Panc1 (cell line): ENCODE measurements around the gene C14orf93. TPM values are rescaled to one million over a fixed set of nuclear protein-coding genes. Genes with fewer than 3 reads are reported as not detected.

Experiments used
- ATAC-seq: fragments of 200-7000 bp; cut with Tn5 transposase; 2 replicates; pipeline ENCODE4 v1.9.1; 2020; ENCODE audit warnings: mild to moderate bottlenecking, moderate library complexity
- BruUV-seq: library from RNA; stranded (reverse); fragments of 400-500 nt; replicated peaks from 2 replicates; lab custom pipeline; 2021; lab: Mats Ljungman, UMichigan
- CTCF ChIA-PET: fragments of 300-600 bp; sonication (Branson Sonifier 250); formaldehyde crosslinking; loops from one replicate; lab custom pipeline; 2022; ENCODE audit warnings: antibody characterized with exemption; lab: Charles Lee
- POLR2A ChIA-PET: fragments of 300-600 bp; sonication (Branson Sonifier 250); formaldehyde crosslinking; loops from one replicate; lab custom pipeline; 2022; ENCODE audit warnings: antibody characterized with exemption; lab: Charles Lee
- DNase-seq: peaks from one replicate; pipeline ENCODE4 v3.0.0-alpha.2; 2010; ENCODE audit warnings: low read depth, low spot score
- H3K27ac ChIP-seq: 2 replicates; pipeline ENCODE4 v1.5.1; 2011; ENCODE audit warnings: mild to moderate bottlenecking, low read length, inconsistent platforms
- H3K27me3 ChIP-seq: fragments of 200-500 bp; sonication (Bioruptor generic); 2 replicates; pipeline ENCODE4 v1.6.0; 2014; ENCODE audit warnings: low read length, inconsistent platforms; ENCODE audit not compliant: control insufficient read depth, insufficient read depth
- H3K36me3 ChIP-seq: fragments of 200-500 bp; sonication (Bioruptor generic); 2 replicates; pipeline ENCODE4 v1.5.1; 2014; ENCODE audit warnings: inconsistent platforms, mild to moderate bottlenecking, low read length, moderate library complexity; ENCODE audit not compliant: control insufficient read depth, insufficient read depth
- H3K4me1 ChIP-seq: 2 replicates; pipeline ENCODE4 v1.5.1; 2011; ENCODE audit warnings: inconsistent platforms, mild to moderate bottlenecking, low read length, moderate library complexity; ENCODE audit not compliant: control insufficient read depth, insufficient read depth
- H3K4me3 ChIP-seq, 2 experiments: 2 replicates each; pipeline ENCODE4 v1.5.1; 2011 to 2012; ENCODE audit warnings: low read depth in 2 of 2, low read length in 2 of 2, mild to moderate bottlenecking in 2 of 2, inconsistent platforms in 1 of 2, moderate library complexity in 1 of 2
- H3K9me3 ChIP-seq: fragments of 200-500 bp; sonication (Bioruptor generic); 2 replicates; pipeline ENCODE4 v1.5.1; 2014; ENCODE audit warnings: low read depth, mild to moderate bottlenecking, inconsistent platforms, low read length, moderate library complexity; ENCODE audit not compliant: control insufficient read depth, insufficient read depth
- POLR2AphosphoS5 ChIP-seq: IDR thresholded peaks from 2 replicates; pipeline ENCODE4 v1.6.1; 2012; ENCODE audit warnings: mild to moderate bottlenecking, low read depth, low read length, moderate library complexity
- SIN3A ChIP-seq: IDR thresholded peaks from 2 replicates; pipeline ENCODE4 v1.6.1; 2012; ENCODE audit warnings: low read depth, mild to moderate bottlenecking, low read length, moderate library complexity, borderline replicate concordance; ENCODE audit not compliant: insufficient read depth
- TCF7L2 ChIP-seq: IDR thresholded peaks from 2 replicates; pipeline ENCODE4 v1.6.1; 2011; ENCODE audit warnings: mild to moderate bottlenecking, low read depth, low read length, inconsistent platforms
- in situ Hi-C: cut with HindIII; loops from 2 replicates; pipeline ENCODE4 v1.10.0; 2016; ENCODE audit warnings: low sequenced_read_pairs, low pct_unique_long_range_greater_than_20kb
- intact Hi-C: fragments of 100-400 bp; cut with micrococcal nuclease; formaldehyde crosslinking; loops from one replicate; pipeline ENCODE4 v1.10.0; 2022; ENCODE audit not compliant: unreplicated experiment
- total RNA-seq: library from RNA; stranded (reverse); gene quantifications from one replicate; pipeline ENCODE4 v1.2.1, GENCODE V29; 2021; ENCODE audit not compliant: unreplicated experiment
- TF ChIP-seq, protein P1 (sequence below): fragments of 450-650 bp; IDR thresholded peaks from 2 replicates; pipeline ENCODE4 v1.5.1; 2017; ENCODE audit warnings: mild to moderate bottlenecking
- TF ChIP-seq, protein P2 (sequence below), 2 experiments: IDR thresholded peaks; 2 replicates each; pipeline ENCODE4 v1.6.1; 2011 to 2012; ENCODE audit warnings: low read depth in 2 of 2, control low read depth in 1 of 2, low read length in 1 of 2, mild to moderate bottlenecking in 1 of 2, moderate library complexity in 1 of 2; ENCODE audit not compliant: insufficient read depth in 1 of 2

Gene C14orf93
- total RNA-seq, 1 experiment from 2014 or later = 5.6 TPM

DNA sequence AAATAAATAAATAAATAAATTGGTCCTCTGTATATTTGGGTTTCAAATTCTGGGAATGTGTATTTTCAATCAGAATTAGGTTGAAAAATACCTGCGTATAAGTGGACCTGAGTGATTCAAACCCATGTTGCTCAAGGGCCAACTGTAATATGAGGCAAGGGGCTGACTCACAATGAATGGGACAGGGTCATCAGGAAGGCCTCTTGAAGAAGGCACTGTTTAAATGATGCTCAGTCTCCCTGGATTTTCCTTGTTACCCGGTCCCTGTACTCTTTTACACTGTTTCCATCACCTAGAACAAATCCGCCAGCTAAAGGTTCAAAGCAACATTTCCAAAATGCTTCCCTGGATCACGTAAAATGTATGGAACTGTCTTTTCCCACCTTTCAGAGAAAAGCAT, 21.0 kb upstream of the C14orf93 start:
- Histone ChIP-seq H3K4me3 (no peak overlapping the region), H3K36me3 (peaks cover 8% of the 10 kb centered on the region), H3K9me3 (no peaks in the 10 kb centered on the region), H3K27me3 (no peaks in the 10 kb centered on the region), H3K27ac (no peak overlapping the region), H3K4me1 (no peaks in the 10 kb centered on the region; the same call in 1 of the 2 replicates)
- ChIA-PET CTCF (no interaction called here), POLR2A (interaction anchor here (0.7 kb wide), 1 partner anchor 89 kb away, joined by 4 read pairs; no protein-coding TSS in a partner anchor)
- in situ Hi-C loops = no loop called here
- no peak for DNase-seq
- TF ChIP-seq, protein P1, sequence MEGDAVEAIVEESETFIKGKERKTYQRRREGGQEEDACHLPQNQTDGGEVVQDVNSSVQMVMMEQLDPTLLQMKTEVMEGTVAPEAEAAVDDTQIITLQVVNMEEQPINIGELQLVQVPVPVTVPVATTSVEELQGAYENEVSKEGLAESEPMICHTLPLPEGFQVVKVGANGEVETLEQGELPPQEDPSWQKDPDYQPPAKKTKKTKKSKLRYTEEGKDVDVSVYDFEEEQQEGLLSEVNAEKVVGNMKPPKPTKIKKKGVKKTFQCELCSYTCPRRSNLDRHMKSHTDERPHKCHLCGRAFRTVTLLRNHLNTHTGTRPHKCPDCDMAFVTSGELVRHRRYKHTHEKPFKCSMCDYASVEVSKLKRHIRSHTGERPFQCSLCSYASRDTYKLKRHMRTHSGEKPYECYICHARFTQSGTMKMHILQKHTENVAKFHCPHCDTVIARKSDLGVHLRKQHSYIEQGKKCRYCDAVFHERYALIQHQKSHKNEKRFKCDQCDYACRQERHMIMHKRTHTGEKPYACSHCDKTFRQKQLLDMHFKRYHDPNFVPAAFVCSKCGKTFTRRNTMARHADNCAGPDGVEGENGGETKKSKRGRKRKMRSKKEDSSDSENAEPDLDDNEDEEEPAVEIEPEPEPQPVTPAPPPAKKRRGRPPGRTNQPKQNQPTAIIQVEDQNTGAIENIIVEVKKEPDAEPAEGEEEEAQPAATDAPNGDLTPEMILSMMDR = no peak
- TF ChIP-seq, protein P2, sequence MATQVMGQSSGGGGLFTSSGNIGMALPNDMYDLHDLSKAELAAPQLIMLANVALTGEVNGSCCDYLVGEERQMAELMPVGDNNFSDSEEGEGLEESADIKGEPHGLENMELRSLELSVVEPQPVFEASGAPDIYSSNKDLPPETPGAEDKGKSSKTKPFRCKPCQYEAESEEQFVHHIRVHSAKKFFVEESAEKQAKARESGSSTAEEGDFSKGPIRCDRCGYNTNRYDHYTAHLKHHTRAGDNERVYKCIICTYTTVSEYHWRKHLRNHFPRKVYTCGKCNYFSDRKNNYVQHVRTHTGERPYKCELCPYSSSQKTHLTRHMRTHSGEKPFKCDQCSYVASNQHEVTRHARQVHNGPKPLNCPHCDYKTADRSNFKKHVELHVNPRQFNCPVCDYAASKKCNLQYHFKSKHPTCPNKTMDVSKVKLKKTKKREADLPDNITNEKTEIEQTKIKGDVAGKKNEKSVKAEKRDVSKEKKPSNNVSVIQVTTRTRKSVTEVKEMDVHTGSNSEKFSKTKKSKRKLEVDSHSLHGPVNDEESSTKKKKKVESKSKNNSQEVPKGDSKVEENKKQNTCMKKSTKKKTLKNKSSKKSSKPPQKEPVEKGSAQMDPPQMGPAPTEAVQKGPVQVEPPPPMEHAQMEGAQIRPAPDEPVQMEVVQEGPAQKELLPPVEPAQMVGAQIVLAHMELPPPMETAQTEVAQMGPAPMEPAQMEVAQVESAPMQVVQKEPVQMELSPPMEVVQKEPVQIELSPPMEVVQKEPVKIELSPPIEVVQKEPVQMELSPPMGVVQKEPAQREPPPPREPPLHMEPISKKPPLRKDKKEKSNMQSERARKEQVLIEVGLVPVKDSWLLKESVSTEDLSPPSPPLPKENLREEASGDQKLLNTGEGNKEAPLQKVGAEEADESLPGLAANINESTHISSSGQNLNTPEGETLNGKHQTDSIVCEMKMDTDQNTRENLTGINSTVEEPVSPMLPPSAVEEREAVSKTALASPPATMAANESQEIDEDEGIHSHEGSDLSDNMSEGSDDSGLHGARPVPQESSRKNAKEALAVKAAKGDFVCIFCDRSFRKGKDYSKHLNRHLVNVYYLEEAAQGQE (IDR thresholded peaks at IDR 0.05; ENCODE audit: insufficient read depth in 1 of 2, low read depth in 2 of 2, low read length in 1 of 2) = no peak
- TF ChIP-seq TCF7L2 (no peak), POLR2AphosphoS5 (no peak), SIN3A (no peak)
- ATAC-seq = no peak
- BruUV-seq = TSS peak; percentile 63
- intact Hi-C loops = no loop called here

DNA sequence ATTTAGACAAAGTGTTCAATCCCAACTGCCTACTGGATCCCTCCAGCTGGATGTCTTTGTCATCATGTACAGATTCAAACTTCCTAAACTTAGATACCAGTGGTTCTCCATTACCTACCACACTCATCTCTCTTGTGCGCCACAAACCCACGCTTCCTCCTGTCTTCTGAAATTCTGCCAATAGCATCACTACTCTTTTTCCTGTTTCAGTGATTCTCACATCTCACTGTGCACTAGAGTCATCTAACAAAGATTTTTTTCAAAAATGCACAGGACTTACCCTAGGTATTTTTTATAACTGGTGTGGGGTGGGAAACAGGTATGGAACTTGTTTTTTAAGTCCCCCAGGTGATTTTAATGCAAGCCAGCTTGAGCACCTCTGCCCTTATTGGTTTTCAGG, 18.9 kb upstream of the C14orf93 start:
- no peak overlapping the region for H3K4me3 ChIP-seq
- H3K27ac ChIP-seq = no peak overlapping the region
- CTCF ChIA-PET = no interaction called here
- H3K36me3 ChIP-seq = peaks cover 8% of the 10 kb centered on the region
- no peaks in the 10 kb centered on the region for H3K4me1 ChIP-seq
- TSS peak; percentile 45 for BruUV-seq
- in situ Hi-C loops = no loop called here
- no peak for DNase-seq
- POLR2A ChIA-PET = no interaction called here
- intact Hi-C loops = no loop called here
- no peak for TF ChIP-seq POLR2AphosphoS5
- H3K9me3 ChIP-seq = no peaks in the 10 kb centered on the region
- H3K27me3 ChIP-seq = no peaks in the 10 kb centered on the region
- ATAC-seq = no peak

DNA sequence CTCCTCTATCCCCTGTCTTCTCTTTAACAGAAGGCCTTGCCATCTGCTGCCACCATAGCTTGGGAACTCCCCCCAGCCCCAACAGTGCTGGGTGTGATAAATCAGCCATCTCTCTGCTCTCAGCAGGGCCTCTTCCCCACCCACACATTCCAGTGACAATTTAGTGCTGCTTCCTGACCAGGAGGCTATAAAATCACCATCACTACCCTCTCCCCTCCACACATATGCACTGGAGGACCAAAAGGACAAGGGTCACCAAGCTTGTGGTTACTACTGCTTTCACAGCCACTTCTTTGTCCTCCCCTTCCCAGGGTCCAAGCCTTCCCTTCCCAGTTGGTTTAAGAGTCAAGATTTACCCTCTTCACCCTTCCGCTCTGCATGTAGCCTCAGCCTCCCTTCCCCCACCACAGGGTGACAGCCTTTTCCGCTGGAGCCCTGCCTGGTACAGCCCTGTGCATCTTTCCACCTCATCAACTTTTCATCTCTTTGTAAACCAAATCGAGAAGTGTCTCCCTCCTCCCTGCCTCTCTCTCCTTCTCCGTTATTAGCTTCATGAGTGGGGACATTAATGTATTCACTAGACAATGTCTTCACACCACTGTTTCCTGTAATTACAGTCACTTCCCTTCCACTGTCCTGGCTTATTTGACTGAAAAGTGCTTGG, 15.3 kb upstream of the C14orf93 start:
- H3K27me3 ChIP-seq = no peaks in the 10 kb centered on the region
- H3K4me3 ChIP-seq = no peak overlapping the region
- H3K27ac ChIP-seq = no peak overlapping the region
- DNase-seq = no peak
- no peaks in the 10 kb centered on the region; the same call in 1 of the 2 replicates for H3K36me3 ChIP-seq
- no peak for ATAC-seq
- no peaks in the 10 kb centered on the region for H3K4me1 ChIP-seq
- H3K9me3 ChIP-seq = no peaks in the 10 kb centered on the region
- ChIA-PET POLR2A (no interaction called here), CTCF (interaction anchor here (1.0 kb wide), 1 partner anchor 52 kb away, joined by 3 read pairs; no protein-coding TSS in a partner anchor)
- intact Hi-C loops = no loop called here
- BruUV-seq = no TSS peak
- TF ChIP-seq TCF7L2 (no peak), SIN3A (no peak), POLR2AphosphoS5 (0 out of 2 replicates have a peak, but pooled peaks have one; percentile 34)
- TF ChIP-seq, protein P1 = no peak
- TF ChIP-seq, protein P2 (IDR thresholded peaks at IDR 0.05; ENCODE audit: insufficient read depth in 1 of 2, low read depth in 2 of 2, low read length in 1 of 2) = no peak
- in situ Hi-C loops = no loop called here
